Astrocyte (in vitro differentiated cells and primary cell): ENCODE data around the gene ATIC.

Experiments used
- EZH2 ChIP-seq: IDR thresholded peaks from 2 replicates; pipeline ENCODE4 v1.6.1; 2012; ENCODE audit warnings: mild to moderate bottlenecking, low read length, inconsistent platforms; ENCODE audit not compliant: insufficient read depth
- TF ChIP-seq, protein P1 (sequence below): IDR thresholded peaks from 2 replicates; pipeline ENCODE4 v1.5.1; 2011; ENCODE audit warnings: low read depth, mild to moderate bottlenecking, inconsistent platforms, low read length, moderate library complexity; ENCODE audit not compliant: insufficient read depth

DNA sequence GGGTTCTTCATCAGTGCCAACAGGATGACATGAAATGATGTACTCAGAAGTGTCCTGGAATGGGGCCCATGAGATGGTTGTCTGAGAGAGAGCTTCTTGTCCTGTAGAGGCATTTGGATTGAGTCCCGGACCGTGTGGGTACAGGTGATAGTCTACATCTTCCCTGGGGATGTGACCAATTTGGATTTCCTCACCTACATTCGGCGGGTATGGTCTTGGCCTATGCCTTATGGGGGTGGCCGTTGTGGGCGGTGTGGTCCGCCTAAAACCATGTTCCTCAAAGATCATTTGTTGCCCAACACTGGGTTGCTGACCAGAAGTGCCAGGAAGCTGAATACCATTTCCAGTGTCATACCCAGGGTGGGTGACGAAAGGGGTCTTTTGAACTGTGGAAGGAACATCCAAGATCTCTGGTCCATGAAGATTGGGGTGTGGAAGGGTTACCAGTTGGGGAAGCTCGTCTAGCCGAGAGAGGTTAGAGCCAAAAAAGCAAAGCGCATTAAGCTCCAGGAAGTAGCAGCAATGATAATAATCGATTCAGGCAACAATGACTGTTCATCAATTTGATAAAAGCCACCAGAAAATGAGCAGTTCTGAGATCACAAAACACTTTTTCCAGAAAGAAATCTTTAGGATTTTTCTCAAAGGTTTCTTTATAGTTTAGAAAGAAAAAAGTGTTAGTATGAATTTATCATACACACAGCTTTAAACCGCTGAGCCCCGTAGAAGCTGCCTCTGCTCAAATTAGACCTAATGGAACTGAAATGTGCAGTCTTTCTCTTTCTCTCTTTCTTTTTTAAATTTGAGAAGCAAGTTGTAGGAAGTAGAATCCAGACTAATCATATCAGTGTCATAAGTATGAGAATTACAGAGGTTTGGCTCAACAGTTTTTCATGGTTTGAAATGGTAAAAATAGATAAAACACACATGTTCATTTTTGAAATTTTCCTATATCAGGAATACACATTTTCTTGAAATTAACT, 60.3 kb downstream of the ATIC start:
- TF ChIP-seq, protein P1, sequence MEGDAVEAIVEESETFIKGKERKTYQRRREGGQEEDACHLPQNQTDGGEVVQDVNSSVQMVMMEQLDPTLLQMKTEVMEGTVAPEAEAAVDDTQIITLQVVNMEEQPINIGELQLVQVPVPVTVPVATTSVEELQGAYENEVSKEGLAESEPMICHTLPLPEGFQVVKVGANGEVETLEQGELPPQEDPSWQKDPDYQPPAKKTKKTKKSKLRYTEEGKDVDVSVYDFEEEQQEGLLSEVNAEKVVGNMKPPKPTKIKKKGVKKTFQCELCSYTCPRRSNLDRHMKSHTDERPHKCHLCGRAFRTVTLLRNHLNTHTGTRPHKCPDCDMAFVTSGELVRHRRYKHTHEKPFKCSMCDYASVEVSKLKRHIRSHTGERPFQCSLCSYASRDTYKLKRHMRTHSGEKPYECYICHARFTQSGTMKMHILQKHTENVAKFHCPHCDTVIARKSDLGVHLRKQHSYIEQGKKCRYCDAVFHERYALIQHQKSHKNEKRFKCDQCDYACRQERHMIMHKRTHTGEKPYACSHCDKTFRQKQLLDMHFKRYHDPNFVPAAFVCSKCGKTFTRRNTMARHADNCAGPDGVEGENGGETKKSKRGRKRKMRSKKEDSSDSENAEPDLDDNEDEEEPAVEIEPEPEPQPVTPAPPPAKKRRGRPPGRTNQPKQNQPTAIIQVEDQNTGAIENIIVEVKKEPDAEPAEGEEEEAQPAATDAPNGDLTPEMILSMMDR: no peak
- TF ChIP-seq EZH2: no peak
